ENCODE data around the gene HOXC13.

The HOXC13 gene

DNA sequence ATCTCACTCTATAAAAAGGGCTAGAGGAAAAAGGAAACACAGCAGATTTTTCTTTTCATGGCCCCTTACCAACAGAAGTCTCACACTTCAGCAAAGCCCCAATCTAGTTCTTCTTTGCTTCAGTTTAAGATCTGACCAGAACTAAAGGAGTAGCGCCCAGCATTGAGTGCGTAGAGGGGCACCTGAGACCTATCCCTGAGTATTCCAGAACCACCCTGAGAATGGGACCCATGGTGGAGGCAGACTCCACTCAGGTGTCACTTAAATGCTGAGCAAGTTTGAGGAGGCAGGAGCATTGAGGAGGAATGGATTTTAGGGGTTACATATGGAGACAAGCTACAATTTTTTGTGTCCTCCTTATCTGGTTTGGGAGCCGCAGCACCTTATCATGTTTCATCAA lies 32.5 kb downstream of the HOXC13 start:
- DNase-seq: no peak

GRCh38 chr12:53971686-53972085 lies 33.1 kb downstream of the HOXC13 start:
- DNase-seq: no peak

DNA sequence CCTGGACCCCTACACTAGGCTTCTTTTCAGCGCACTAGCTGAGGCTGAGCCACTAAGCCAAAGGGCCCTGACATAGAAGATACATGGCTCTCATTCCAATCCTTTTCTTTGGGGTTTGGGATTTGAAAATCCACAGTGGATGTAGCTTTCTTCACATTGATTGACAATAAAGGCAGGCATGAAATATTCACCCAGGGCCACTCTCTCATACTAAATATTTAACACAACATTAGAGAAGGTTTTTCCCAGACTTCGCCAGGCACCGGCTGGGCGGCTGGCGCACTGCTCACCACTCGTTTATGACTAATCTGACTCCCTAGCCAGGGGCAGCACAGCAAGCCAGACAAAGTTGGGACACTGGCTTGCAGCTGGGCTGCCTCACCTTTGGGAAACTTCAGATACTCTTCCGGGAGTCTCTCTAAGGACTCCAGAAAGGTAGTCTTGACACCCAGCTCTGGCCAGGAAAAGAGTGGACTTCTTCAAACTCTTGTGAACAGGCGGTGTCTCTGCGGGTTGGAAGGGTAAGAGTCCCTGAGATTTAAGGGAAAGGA lies 33.6 kb downstream of the HOXC13 start:
- no peak for DNase-seq

DNA sequence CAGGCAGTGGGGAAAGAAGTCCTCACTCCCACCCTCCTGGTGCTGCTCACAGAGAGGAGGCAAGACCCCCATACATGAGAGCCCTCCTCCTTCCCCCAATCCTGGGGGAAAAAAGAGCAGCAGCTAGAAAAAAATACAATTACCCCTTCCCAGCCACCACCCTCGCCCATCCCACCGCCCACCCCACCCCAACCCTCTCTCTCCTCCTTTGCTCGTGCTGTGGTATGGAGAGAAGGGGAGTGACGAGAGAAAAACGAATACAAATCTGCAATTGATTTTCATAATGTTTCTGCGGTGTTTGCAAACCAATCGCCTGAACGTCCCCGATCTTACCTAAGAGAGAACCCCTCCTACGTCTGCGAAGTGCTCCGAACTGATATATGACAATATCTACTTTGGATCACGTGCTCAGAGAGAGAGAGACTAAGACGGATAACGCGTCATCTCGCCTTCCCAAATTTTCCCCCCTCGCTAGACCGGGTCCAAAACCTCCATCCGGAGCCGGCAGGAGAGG lies 34.1 kb downstream of the HOXC13 start, which contains the start of gene HOXC11:
HOXC11 (plus strand) TSS at position 405 of the 514 bp plus-strand sequence. CDS start 116 bp downstream, outside the sequence.
- DNase-seq: no peak

DNA sequence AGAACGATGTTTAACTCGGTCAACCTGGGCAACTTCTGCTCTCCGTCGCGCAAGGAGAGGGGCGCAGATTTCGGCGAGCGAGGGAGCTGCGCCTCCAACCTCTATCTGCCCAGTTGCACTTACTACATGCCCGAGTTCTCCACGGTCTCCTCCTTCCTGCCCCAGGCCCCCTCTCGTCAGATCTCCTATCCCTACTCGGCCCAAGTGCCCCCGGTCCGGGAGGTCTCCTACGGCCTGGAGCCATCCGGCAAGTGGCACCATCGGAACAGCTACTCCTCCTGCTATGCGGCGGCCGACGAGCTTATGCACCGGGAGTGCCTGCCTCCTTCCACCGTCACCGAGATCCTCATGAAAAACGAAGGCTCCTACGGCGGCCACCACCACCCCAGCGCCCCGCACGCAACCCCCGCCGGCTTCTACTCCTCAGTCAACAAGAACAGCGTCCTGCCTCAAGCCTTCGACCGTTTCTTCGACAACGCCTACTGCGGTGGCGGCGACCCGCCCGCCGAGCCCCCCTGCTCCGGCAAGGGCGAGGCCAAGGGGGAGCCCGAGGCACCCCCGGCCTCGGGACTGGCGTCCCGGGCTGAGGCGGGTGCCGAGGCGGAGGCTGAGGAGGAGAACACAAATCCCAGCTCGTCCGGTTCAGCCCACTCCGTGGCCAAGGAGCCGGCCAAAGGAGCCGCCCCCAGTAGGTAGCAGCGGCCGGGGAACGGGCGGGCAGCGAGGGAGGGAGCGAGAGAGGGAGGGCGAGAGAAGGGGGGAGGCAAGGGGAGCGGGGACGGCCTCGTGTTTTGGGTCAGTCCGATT lies 34.8 kb downstream of the HOXC13 start:
- DNase-seq: no peak

GRCh38 chr12:53974084-53975063 lies 35.7 kb downstream of the HOXC13 start, which contains the start of gene HOTAIR:
Gene HOTAIR (minus strand): TSS chr12:53974954.
- peak; percentile 44 for DNase-seq

- DNase-seq: peak; percentile 34
Observed at GRCh38 chr12:53975064-53975471, 36.4 kb downstream of the HOXC13 start.

GRCh38 chr12:53975479-53976152 lies 37.0 kb downstream of the HOXC13 start:
- no peak for DNase-seq

GRCh38 chr12:53976172-53976822 lies 37.7 kb downstream of the HOXC13 start:
- no peak for DNase-seq

- DNase-seq: no peak
Observed at GRCh38 chr12:53976823-53977595, 38.4 kb downstream of the HOXC13 start.

- DNase-seq: no peak
Observed at GRCh38 chr12:53977596-53978445, 39.2 kb downstream of the HOXC13 start.

GRCh38 chr12:53978477-53979356 lies 40.1 kb downstream of the HOXC13 start:
- DNase-seq: no peak

GRCh38 chr12:53980104-53980801 lies 41.6 kb downstream of the HOXC13 start:
- DNase-seq: no peak

DNA sequence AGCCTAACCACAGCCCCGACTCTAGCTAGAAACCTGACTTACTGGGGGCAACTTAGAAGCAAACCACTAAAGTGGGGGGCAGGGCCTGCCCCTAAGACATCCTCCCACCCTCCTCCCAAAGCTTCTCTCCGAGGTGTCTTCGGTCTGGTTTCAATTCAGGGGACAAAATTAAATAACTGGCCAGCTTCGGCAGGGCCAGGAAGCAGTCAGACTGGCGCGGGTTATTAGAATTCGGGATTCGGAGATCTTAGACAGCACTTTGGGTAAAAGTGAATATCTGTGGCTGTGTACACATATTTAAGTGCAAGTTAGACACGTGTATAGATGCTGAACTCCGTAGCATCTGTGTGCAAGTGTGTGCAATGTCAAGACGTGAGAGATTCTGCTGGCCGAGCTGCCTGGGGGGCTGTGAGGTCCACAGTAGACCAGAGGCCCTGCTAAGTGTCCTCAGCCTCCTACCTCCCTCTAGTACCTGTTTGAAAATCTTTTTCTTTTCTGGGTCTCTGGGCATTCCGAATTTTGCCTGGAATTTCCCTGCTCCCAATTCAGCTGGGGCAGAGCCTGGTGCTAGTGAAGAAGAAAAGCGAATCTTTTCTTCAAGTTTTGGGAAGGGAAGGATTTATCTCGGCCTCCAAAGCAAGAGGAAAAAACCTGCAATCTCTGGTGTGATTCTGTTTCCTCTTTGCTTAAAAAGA lies 42.3 kb downstream of the HOXC13 start:
- no peak for DNase-seq

- no peak for DNase-seq
Observed at GRCh38 chr12:53981634-53982565, 43.3 kb downstream of the HOXC13 start.
